Activated CD4-positive, alpha-beta T cell treated with anti-CD3 and anti-CD28 coated beads for 36 hours (primary cell): ENCODE measurements around the gene HMCN2. TPM values are rescaled to one million over a fixed set of nuclear protein-coding genes. Genes with fewer than 3 reads are reported as not detected.

ENCODE experiments used
- ATAC-seq: fragments of 200-7000 bp; cut with Tn5 transposase; one replicate; pipeline ENCODE4 v1.10.0; 2021; ENCODE audit warnings: mild to moderate bottlenecking, moderate library complexity
- CTCF ChIA-PET: fragments of 350-600 bp; sonication (Branson Sonifier 250); formaldehyde crosslinking; loops from one replicate; lab custom pipeline; 2021; ENCODE audit warnings: antibody characterized with exemption; lab: Charles Lee
- POLR2A ChIA-PET: fragments of 350-600 bp; sonication (Branson Sonifier 250); formaldehyde crosslinking; loops from one replicate; lab custom pipeline; 2021; ENCODE audit warnings: antibody characterized with exemption, inconsistent platforms; lab: Charles Lee
- DNase-seq: peaks from one replicate; pipeline ENCODE4 v3.0.0-alpha.2; 2020
- H3K27ac Mint-ChIP-seq: one replicate; pipeline ENCODE4 v1.8.0; 2021; ENCODE audit warnings: mixed read lengths
- H3K27me3 Mint-ChIP-seq: one replicate; pipeline ENCODE4 v1.8.0; 2021; ENCODE audit warnings: mixed read lengths
- H3K36me3 Mint-ChIP-seq: one replicate; pipeline ENCODE4 v1.8.0; 2021; ENCODE audit warnings: low read depth, mixed read lengths
- H3K4me1 Mint-ChIP-seq: one replicate; pipeline ENCODE4 v1.8.0; 2021; ENCODE audit warnings: mixed read lengths
- H3K4me3 Mint-ChIP-seq: one replicate; pipeline ENCODE4 v1.8.0; 2021; ENCODE audit warnings: mild to moderate bottlenecking, moderate library complexity, mixed read lengths
- H3K9me3 Mint-ChIP-seq: one replicate; pipeline ENCODE4 v1.8.0; 2021; ENCODE audit warnings: low read depth, mixed read lengths
- intact Hi-C, 2 experiments: fragments of 100-400 bp; cut with DNase I in 1 of 2; cut with micrococcal nuclease in 1 of 2; formaldehyde crosslinking; loops; one replicate each; pipeline versions ENCODE4 v1.14.2 to v1.15.1; 2022 to 2024; cut with DNase I, micrococcal nuclease
- total RNA-seq, 2 experiments: library from RNA; stranded (reverse); gene quantifications; one replicate each; pipeline ENCODE4 v1.2.3, GENCODE V29; 2021

HMCN2 gene
- total RNA-seq, 2 experiments from 2014 or later: 0.05 TPM

DNA sequence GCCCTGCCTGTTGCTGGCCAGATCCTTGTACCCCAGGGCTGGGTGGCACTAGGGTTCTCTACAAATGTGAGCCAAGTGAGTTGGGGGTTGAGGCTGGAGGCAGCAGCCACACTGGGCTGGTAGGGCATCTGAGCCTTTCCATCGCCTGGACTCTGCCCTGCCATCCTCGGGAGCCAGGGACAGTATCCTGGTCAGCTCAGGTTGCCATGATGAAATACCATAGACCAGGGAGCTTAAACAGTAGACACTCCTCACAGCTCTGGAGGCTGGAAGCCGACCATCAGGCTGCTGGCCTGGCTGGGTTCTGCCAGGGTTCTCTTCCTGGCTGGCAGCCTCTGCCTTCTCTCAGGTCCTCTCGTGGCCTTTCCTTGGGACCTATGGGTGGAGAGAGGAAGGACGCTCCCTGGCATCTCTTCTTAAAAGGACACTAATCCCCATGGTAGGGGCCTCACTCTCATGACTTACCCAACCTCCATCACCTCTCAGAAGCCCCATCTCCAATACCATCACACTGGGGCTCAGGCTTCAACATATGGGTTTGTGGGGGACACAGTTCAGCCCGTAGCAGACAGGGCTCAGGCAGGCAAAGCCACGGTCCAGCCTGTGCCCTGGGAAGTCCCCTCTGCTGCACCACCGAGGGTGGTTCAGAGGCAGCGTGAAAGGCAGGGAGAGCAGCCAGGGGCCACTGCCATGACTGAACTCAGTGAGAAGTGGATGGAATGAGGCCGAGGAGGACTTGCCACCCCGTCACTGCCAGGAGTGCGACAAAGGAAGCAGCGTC lies 50.1 kb downstream of the HMCN2 start:
- no peak overlapping the region for H3K27ac Mint-ChIP-seq
- intact Hi-C loops: no loop called here

DNA sequence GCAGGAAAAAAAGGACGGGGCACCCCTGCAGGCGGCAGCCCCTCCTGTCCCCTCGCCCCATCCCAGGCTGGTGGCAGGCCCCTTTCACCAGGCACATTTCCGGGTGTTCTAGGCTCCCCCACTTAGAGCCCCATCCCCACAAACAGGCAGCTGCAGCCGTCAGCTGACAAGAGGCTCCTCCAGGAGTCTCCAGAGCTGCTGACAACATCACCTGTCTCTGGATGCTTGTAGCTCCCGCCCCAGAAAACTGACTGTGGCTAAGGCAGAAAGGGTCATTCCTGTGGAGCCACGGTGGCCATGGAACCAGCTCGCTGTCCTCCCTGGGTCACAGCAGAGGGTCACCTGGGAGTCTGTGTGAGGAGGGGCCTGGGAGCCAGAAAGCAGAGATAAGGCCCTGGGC lies 50.9 kb downstream of the HMCN2 start:
- no peaks in the 10 kb centered on the region for H3K36me3 Mint-ChIP-seq
- POLR2A ChIA-PET: no interaction called here
- intact Hi-C loops: no loop called here
- no peaks in the 10 kb centered on the region for H3K9me3 Mint-ChIP-seq
- ATAC-seq (no peak), DNase-seq (no peak)
- H3K27me3 Mint-ChIP-seq: peaks cover 8% of the 10 kb centered on the region
- H3K27ac Mint-ChIP-seq: no peak overlapping the region
- H3K4me1 Mint-ChIP-seq: no peaks in the 10 kb centered on the region
- CTCF ChIA-PET: no interaction called here
- H3K4me3 Mint-ChIP-seq: no peak overlapping the region

More for the DNA sequence above, 50.1 kb downstream of the HMCN2 start:
- Mint-ChIP-seq H3K36me3 (no peaks in the 10 kb centered on the region), H3K4me3 (no peak overlapping the region), H3K4me1 (no peaks in the 10 kb centered on the region), H3K9me3 (no peaks in the 10 kb centered on the region), H3K27me3 (peaks cover 6% of the 10 kb centered on the region)
- DNase-seq (no peak), ATAC-seq (no peak)
- ChIA-PET POLR2A (interaction anchor here (0.6 kb wide), 1 partner anchor 481 kb away, joined by 3 read pairs; no protein-coding TSS in a partner anchor), CTCF (interaction anchor here (0.7 kb wide), 1 partner anchor 430 kb away, joined by 3 read pairs; no protein-coding TSS in a partner anchor)

DNA sequence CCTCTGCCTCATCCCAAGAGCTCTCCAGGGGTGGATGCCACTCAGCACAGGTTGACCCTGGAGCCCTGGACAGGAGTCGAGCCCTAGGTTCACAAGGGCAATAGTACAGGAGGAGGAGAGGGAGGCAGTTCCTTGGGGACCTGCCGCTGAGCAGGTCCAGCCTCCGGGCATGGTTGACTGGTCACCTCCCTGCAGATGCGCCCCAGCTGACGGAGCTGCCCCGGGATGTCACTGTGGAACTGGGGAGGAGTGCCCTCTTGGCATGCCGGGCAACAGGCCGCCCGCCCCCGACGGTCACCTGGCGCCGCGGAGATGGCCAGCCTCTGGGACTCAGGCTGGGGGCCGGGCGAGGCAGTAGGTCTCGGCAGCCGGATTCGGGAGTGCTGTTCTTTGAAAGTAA lies 53.7 kb downstream of the HMCN2 start:
- DNase-seq: no peak
- ChIA-PET POLR2A (no interaction called here), CTCF (no interaction called here)
- H3K4me3 Mint-ChIP-seq: no peak overlapping the region
- intact Hi-C loops: no loop called here
- H3K27ac Mint-ChIP-seq: no peak overlapping the region
- H3K27me3 Mint-ChIP-seq: peaks cover 21% of the 10 kb centered on the region
- ATAC-seq: no peak
- H3K9me3 Mint-ChIP-seq: no peaks in the 10 kb centered on the region
- no peaks in the 10 kb centered on the region for H3K4me1 Mint-ChIP-seq
- no peaks in the 10 kb centered on the region for H3K36me3 Mint-ChIP-seq

DNA sequence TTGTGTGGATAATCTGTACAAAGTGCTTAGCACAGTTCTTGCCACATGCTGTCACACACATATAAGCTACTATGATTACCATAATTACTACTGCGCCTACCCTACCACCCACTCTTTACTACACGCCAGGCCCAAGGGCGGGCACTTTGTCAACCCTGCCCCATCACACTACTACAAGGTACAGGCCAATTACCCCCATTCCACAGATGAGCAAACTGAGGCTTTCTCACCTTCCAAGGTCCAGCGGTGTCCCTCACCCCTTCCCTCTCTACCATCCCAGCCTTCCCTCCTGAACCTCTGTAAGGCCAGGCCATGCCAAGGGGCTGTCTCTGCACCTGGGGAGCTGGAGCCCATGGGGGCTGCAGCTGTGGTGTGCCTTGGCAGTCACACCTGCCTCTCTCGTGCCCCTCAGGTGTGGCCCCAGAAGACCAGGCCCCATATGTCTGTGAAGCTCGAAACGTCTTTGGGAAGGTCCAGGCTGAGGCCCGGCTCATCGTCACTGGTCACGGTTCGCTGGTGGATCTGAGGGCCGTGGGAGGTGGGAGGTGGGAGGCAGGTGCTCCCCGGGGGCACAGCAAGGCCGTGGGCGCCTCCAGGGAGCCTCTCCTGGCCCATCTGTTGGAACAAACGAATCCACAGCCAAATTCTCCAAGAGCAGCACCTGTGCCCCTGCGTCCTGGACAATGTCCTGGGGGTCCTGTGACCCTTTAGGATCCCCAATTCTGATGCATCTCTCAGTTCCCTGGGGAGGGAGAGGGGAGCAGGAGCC lies 54.6 kb downstream of the HMCN2 start:
- ChIA-PET CTCF (no interaction called here), POLR2A (no interaction called here)
- DNase-seq (no peak), ATAC-seq (no peak)
- Mint-ChIP-seq H3K4me1 (no peaks in the 10 kb centered on the region), H3K9me3 (no peaks in the 10 kb centered on the region), H3K4me3 (no peak overlapping the region), H3K27ac (no peak overlapping the region), H3K36me3 (no peaks in the 10 kb centered on the region), H3K27me3 (peaks cover 21% of the 10 kb centered on the region)
- intact Hi-C loops: no loop called here

DNA sequence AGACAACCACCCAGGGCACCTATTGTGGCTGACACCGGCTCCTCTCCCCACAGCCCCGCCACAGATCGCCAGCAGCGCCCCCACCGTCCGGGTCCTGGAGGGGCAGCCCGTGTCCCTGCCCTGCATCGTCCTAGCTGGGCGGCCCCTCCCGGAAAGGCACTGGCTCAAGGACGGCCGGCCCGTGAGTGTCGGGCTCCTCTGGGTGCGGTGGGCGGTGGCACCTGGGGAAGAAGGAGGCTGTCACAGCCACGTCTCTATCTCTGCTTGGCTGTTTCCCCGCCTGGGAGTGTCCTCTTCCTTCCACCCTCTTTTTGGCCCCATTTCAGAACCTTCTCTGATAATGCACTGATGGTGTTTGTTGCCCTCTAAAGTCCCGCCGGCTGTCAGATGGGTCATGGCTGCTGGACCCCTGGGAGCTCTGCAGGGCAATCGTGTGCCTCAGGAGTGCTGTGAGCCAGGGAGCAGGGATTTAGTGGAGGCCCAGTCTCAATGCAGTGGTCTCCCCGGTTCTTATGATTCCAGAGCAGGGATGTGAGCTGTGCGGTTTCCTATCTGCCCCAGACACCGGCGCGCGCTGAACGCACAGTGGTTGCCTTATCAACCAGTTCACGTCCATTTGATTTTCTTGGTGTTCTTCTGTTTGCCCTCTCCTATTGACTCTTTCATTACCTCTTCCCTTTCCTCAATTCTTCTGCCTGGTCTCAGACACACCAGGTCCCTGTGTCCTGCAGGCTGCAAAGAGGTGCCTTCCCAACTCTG lies 55.3 kb downstream of the HMCN2 start:
- no peak for ATAC-seq
- no peaks in the 10 kb centered on the region for H3K9me3 Mint-ChIP-seq

DNA sequence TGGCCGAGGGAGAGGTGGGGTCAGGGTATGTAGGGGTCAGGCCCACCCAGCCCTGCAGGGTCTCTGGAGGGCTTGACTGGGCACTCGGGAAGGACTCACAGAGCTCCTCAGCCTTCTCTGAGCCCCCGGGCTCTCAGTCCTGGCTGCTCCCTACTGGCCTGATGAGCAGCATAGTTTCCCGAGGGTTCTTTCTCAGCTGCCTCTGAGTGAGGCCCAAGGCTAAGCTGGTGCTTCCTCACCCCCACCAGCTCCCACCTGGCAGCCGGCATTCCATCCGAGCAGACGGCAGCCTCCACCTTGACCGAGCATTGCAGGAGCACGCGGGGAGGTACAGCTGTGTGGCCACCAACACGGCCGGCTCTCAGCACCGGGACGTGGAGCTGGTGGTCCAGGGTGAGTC lies 56.0 kb downstream of the HMCN2 start:
- ChIA-PET CTCF (interaction anchor here (0.6 kb wide), 1 partner anchor 22 kb away, joined by 3 read pairs; no protein-coding TSS in a partner anchor), POLR2A (interaction anchor here (0.7 kb wide), 1 partner anchor 562 kb away, joined by 3 read pairs; no protein-coding TSS in a partner anchor)
- no peak for ATAC-seq
- H3K36me3 Mint-ChIP-seq: no peaks in the 10 kb centered on the region
- no peaks in the 10 kb centered on the region for H3K9me3 Mint-ChIP-seq
- no peak overlapping the region for H3K27ac Mint-ChIP-seq
- intact Hi-C loops: no loop called here
- peaks cover 30% of the 10 kb centered on the region for H3K27me3 Mint-ChIP-seq
- no peaks in the 10 kb centered on the region for H3K4me1 Mint-ChIP-seq
- no peak for DNase-seq
- no peak overlapping the region for H3K4me3 Mint-ChIP-seq

More for the DNA sequence above, 55.3 kb downstream of the HMCN2 start:
- ChIA-PET POLR2A (no interaction called here), CTCF (no interaction called here)
- intact Hi-C loops: no loop called here
- no peak for DNase-seq
- Mint-ChIP-seq H3K27ac (no peak overlapping the region), H3K27me3 (peaks cover 26% of the 10 kb centered on the region), H3K4me3 (no peak overlapping the region), H3K4me1 (no peaks in the 10 kb centered on the region), H3K36me3 (no peaks in the 10 kb centered on the region)

DNA sequence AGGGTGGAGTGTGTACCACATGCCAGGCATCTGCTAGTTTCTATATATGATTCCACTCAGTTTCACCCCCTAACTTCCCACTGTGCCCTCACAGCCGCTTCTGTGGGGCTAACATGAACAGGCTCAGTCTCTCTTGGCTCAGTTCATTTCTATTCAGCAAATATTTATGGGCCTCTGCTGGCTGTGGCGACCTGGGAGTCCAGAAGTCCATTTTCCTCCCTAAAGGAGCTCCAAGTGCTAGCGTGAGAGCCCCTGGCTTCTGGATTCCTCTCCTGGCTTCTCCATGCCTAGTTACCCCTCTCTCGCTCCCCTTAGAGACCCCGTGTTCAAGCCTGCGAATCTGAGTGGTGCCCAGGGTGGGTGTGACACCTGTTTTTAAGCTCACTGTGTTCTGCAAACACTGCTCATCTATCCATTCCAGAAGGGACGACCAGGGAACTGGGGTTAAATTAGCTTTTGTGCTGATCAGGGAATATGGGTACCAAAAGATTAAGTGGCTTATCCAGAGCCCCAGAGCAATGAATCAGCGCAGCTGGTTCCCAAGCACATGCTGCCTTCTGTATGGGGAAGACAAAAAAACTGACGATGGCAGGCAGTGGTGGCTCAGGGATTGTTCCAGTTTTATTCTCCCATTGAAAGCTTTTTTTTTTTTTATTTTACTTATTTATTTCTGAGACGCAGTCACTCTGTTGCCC lies 57.6 kb downstream of the HMCN2 start:
- ATAC-seq (no peak), DNase-seq (no peak)
- no peaks in the 10 kb centered on the region for H3K9me3 Mint-ChIP-seq
- intact Hi-C loops: no loop called here
- H3K27ac Mint-ChIP-seq: no peak overlapping the region
- POLR2A ChIA-PET: interaction anchor here (0.8 kb wide), 1 partner anchor 521 kb away, joined by 4 read pairs; no protein-coding TSS in a partner anchor
- H3K36me3 Mint-ChIP-seq: no peaks in the 10 kb centered on the region
- no peak overlapping the region for H3K4me3 Mint-ChIP-seq
- CTCF ChIA-PET: no interaction called here
- H3K4me1 Mint-ChIP-seq: no peaks in the 10 kb centered on the region
- peaks cover 29% of the 10 kb centered on the region for H3K27me3 Mint-ChIP-seq

DNA sequence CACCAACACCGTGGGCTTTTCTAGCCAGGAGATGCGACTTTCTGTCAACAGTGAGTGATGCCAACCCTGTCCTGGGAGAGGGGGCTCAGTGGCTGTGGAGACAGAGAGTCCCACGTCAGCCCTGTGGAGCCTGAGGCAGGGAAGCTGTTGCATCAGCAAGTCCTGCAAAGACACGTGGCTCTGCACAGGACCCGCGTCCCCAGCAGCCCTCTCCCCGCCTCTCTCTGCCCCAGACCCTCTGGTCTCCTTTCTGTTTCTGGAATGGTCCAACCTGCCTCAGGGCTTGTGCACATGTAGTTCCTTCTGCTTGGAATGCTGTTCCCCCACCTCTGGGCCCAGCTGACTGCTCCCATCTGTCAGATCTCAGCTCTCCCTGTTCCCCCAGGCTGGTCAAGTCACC lies 60.4 kb downstream of the HMCN2 start:
- no peak overlapping the region for H3K4me3 Mint-ChIP-seq
- H3K27ac Mint-ChIP-seq: no peak overlapping the region
- H3K36me3 Mint-ChIP-seq: no peaks in the 10 kb centered on the region
- ATAC-seq (no peak), DNase-seq (no peak)
- peaks cover 43% of the 10 kb centered on the region for H3K27me3 Mint-ChIP-seq
- intact Hi-C loops: no loop called here
- H3K9me3 Mint-ChIP-seq: no peaks in the 10 kb centered on the region
- CTCF ChIA-PET: no interaction called here
- no peaks in the 10 kb centered on the region for H3K4me1 Mint-ChIP-seq
- POLR2A ChIA-PET: no interaction called here

DNA sequence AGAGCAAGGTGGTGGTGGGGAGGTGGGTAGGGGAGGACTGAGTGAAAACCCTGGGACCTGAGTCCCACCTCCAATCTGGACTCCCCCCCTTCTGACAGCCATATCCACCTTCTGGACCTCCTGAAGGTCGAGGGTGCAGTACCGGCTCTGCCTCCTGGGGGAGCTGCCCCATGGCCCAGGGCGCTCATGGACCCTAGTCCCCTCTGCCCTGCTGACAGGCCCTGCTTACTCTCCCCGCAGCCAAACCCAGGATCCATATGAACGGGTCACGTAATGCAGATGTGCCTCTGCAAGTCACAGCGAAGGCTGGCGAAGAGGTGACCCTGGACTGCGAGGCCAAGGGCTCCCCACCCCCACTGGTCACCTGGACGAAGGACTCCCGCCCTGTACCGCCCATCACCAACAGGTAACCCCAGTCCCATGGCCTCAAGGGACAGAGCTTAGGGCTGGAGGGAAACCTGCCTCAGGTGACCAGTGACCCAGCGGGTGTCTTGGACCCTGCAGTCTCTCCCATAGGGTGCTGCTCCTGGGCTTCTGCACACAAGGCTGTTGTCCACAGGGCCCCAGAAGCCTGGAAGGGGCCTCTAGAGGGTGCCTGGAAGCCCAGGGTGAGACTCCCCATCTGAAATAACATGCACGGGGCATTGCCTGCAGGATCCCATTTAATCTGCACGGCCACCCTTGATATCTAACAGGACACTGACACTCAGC lies 61.7 kb downstream of the HMCN2 start:
- Mint-ChIP-seq H3K27me3 (peaks cover 40% of the 10 kb centered on the region), H3K4me1 (no peaks in the 10 kb centered on the region), H3K36me3 (no peaks in the 10 kb centered on the region), H3K27ac (no peak overlapping the region), H3K9me3 (no peaks in the 10 kb centered on the region), H3K4me3 (no peak overlapping the region)
- DNase-seq (peak; percentile 45), ATAC-seq (no peak)
- CTCF ChIA-PET: interaction anchor here (0.8 kb wide), 1 partner anchor 211 kb away, joined by 3 read pairs; no protein-coding TSS in a partner anchor
- intact Hi-C loops: no loop called here
- POLR2A ChIA-PET: no interaction called here

DNA sequence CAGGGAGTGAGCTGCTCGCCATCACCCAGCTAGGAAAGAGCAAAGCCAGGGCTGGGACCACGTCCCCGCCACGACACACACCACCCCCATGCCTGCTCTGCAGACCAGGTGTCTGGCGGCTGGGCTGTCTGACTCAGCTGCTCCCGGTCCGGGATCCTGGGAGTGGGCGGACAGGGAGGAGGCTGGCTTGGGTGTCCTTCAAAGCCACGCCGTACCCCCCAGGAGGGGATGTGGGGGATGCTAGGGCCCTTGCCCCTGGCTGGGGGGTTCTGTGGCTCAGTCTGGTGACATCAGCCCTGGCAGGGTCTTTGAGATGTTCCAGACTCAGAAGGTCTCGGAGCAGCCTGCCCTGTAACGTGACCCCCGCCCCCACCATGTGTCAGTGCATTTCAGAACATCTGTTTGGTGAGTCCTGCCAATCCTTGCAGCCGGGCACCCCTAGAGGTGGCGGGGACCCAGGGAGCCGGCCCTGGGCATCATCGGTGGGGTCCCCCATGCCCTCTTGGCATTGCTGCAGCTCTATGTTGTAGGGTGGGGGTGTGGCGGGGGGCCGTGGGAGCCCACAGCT lies 62.3 kb downstream of the HMCN2 start:
- ATAC-seq (no peak), DNase-seq (no peak)
- H3K4me3 Mint-ChIP-seq: no peak overlapping the region
- ChIA-PET POLR2A (no interaction called here), CTCF (interaction anchor here (0.8 kb wide), 1 partner anchor 211 kb away, joined by 3 read pairs; no protein-coding TSS in a partner anchor)
- H3K27ac Mint-ChIP-seq: no peak overlapping the region
- intact Hi-C loops: no loop called here
- peaks cover 35% of the 10 kb centered on the region for H3K27me3 Mint-ChIP-seq
- no peaks in the 10 kb centered on the region for H3K36me3 Mint-ChIP-seq
- no peaks in the 10 kb centered on the region for H3K4me1 Mint-ChIP-seq
- H3K9me3 Mint-ChIP-seq: no peaks in the 10 kb centered on the region
